ENCODE data around the gene CREB1. TPM values are rescaled to one million over a fixed set of nuclear protein-coding genes. Genes with fewer than 3 reads are reported as not detected.

CREB1 gene
- total RNA-seq, 6 experiments from 2014 or later: 10.1 to 22.6 (median 16.8) TPM

DNA sequence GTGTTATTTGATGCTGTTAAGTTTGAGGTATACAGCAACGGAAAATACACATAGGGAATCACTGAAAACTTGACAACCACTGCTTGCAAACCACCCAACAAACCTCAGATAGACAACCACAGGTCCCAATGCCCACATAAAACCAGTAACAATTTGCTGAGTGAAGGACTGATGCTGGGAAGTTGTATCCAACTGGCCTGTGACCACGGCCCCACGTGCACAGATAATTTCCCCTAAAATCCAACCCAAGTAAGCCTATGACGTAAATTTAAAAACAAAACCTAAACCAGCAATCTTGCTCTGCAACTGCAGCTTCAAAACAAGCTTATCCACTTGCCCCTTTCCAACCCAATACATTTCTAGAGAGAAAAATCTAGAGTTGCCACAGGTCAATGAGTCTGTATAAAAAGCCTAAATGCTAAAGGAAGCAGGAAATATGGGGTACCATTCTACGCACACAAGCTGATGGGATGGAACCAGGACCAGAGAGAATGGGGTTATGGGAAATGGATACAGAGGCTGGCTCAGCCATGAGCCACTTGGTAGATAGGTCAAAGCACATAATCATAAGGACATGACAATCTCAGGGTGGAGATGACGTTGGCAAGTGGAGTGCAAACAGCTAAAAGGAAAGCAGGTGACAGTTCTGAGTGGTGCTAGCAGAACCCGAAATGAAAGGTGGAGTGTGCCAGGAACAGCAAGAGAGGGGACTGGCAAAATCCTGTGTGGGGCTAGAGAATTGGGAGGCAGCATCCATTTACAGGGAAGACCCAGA, 27.8 kb upstream of the CREB1 start:
- Histone ChIP-seq H3K27me3 (no peaks in the 10 kb centered on the region), H3K36me3 (no peaks in the 10 kb centered on the region), H3K9me3 (no peaks in the 10 kb centered on the region), H3K4me3 (no peak overlapping the region), H3K4me1 (no peaks in the 10 kb centered on the region), H3K27ac (no peak overlapping the region)
- intact Hi-C loops (cut with DNase I): no loop called here
- no peak for TF ChIP-seq POLR2A (IDR thresholded peaks at IDR 0.05)
- TF ChIP-seq, protein P1, sequence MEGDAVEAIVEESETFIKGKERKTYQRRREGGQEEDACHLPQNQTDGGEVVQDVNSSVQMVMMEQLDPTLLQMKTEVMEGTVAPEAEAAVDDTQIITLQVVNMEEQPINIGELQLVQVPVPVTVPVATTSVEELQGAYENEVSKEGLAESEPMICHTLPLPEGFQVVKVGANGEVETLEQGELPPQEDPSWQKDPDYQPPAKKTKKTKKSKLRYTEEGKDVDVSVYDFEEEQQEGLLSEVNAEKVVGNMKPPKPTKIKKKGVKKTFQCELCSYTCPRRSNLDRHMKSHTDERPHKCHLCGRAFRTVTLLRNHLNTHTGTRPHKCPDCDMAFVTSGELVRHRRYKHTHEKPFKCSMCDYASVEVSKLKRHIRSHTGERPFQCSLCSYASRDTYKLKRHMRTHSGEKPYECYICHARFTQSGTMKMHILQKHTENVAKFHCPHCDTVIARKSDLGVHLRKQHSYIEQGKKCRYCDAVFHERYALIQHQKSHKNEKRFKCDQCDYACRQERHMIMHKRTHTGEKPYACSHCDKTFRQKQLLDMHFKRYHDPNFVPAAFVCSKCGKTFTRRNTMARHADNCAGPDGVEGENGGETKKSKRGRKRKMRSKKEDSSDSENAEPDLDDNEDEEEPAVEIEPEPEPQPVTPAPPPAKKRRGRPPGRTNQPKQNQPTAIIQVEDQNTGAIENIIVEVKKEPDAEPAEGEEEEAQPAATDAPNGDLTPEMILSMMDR (IDR thresholded peaks at IDR 0.05): no peak
- 77% methylated on average over 6 of the region's 7 CpGs for WGBS (ENCODE audit: insufficient coverage, low coverage, low lambda C conversion rate, missing lambda C conversion rate)
- no peak for DNase-seq
- ATAC-seq: peak in 2 of 4 donors; percentile 32 to 38

DNA sequence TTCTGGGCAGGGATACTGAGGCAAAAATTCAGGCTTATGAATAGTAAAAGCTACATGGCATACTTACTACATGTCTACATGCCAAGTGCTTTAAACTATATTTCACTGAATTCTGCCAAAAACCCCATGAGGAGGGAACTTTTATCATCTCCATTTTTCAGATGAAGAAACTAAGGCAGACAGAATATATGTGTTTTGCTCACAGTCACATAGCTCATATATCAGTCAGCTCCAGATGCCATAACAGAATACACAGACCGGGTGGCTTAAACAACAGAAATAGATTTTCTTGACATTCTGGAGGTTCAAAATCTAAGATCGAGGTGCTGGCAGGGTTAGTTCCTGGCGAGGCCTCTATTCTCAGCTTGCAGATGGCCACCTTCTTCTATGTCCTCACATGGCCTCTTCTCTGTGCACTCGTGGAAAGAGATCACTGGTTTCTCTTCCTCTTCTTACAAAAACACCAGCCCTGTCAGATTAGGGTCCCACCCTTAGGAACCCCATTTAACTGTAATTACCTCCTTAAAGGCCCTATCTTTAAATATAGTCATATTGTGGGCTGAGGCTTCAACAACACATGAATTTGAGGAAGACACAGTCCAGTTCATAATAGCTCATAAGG, 27.1 kb upstream of the CREB1 start:
- no peak overlapping the region for H3K4me3 ChIP-seq
- TF ChIP-seq, protein P1 (IDR thresholded peaks at IDR 0.05): no peak
- TF ChIP-seq POLR2A (IDR thresholded peaks at IDR 0.05): no peak
- no peaks in the 10 kb centered on the region for H3K9me3 ChIP-seq
- H3K36me3 ChIP-seq: no peaks in the 10 kb centered on the region
- no peaks in the 10 kb centered on the region for H3K27me3 ChIP-seq
- intact Hi-C loops (cut with DNase I): no loop called here
- no peaks in the 10 kb centered on the region for H3K4me1 ChIP-seq
- no peak overlapping the region for H3K27ac ChIP-seq
- DNase-seq (no peak), ATAC-seq (peak; percentile 50 to 62 (median 56))
- 57% methylated on average over 4 of the region's 4 CpGs for WGBS (ENCODE audit: insufficient coverage, low coverage, low lambda C conversion rate, missing lambda C conversion rate)

DNA sequence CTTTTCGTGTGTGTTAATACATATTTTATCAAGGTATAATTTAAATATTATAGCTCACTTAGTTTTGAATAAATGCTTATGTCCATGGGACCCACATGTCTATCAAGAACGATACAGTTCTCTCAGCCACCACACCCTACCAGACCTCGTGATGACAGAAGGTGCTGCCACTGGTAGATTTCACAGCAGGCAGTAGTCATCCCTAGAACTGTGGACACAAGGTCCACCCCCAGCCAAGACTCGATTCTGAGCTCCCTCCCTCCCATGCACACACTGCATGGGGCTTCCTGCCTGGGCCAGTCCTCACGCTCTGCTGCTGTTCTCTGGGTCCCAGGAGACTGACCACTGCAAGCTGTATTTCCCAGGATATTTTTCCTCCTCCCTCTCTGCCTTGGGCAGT, 26.5 kb upstream of the CREB1 start:
- TF ChIP-seq, protein P1 (IDR thresholded peaks at IDR 0.05): no peak
- TF ChIP-seq POLR2A (IDR thresholded peaks at IDR 0.05): no peak
- peak; percentile 36 to 55 (median 42) for ATAC-seq
- WGBS (ENCODE audit: insufficient coverage, low coverage, low lambda C conversion rate, missing lambda C conversion rate): 52% methylated on average over 5 of the region's 5 CpGs
- no peak overlapping the region for H3K4me3 ChIP-seq
- DNase-seq: no peak
- H3K27ac ChIP-seq: no peak overlapping the region
- no peaks in the 10 kb centered on the region for H3K4me1 ChIP-seq
- H3K27me3 ChIP-seq: no peaks in the 10 kb centered on the region
- H3K36me3 ChIP-seq: no peaks in the 10 kb centered on the region
- intact Hi-C loops (cut with DNase I): no loop called here
- no peaks in the 10 kb centered on the region for H3K9me3 ChIP-seq

DNA sequence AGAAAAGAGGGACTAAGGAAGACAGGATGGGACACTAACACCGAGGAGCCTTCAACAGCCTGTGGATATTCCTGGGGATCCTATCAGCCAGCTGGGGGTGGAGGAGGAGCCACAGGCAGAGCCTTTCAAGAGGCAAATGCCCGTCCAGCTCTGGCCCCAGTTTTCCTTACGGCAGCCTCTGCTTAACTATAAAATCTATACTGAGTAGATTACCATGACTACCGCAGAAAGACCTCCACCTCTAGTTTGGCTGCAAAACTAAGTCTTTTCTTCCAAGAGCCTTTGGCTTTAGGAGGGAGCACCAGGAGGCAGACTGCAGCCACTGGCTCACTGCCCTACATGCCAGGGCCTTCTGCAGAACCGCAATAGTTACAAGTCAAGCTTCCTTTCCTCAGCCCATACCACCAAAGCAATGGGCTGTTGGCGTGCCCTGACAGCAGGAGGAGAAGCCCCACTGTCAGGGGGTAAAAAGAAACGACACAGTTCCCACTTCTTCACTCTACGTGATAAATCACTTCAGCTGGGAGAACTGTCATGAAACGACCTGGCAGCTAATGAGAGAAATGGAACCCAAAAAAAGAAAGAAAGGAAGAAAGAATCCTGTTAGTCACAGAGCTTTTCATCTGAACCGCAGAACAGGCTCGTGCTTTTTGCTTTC, 25.1 kb upstream of the CREB1 start:
- intact Hi-C loops (cut with DNase I): no loop called here
- 72% methylated on average over 10 of the region's 11 CpGs for WGBS (ENCODE audit: insufficient coverage, low coverage, low lambda C conversion rate, missing lambda C conversion rate)
- Histone ChIP-seq H3K27me3 (no peaks in the 10 kb centered on the region), H3K4me1 (no peaks in the 10 kb centered on the region), H3K27ac (no peak overlapping the region), H3K9me3 (no peaks in the 10 kb centered on the region), H3K36me3 (no peaks in the 10 kb centered on the region), H3K4me3 (no peak overlapping the region)
- no peak for ATAC-seq
- no peak for DNase-seq
- TF ChIP-seq POLR2A (IDR thresholded peaks at IDR 0.05): no peak
- TF ChIP-seq, protein P1 (IDR thresholded peaks at IDR 0.05): no peak
